Astrocyte (in vitro differentiated cells and primary cell): Measurements from ENCODE around the gene NSRP1. TPM values are rescaled to one million over a fixed set of nuclear protein-coding genes. Genes with fewer than 3 reads are reported as not detected.

Experiments used
- DNase-seq: peaks from one replicate; pipeline ENCODE4 v3.0.0-alpha.2; 2010; ENCODE audit warnings: low read depth
- FAIRE-seq: peaks from 2 replicates; lab custom pipeline; 2011; peaks lifted over from hg19 to GRCh38; lab: Jason Lieb, UNC
- H2AFZ ChIP-seq: 2 replicates; pipeline ENCODE4 v1.6.0; 2012; ENCODE audit warnings: low read depth, low read length, inconsistent platforms
- H3K27ac ChIP-seq: 2 replicates; pipeline ENCODE4 v1.5.1; 2011; ENCODE audit warnings: low read depth, low read length, inconsistent platforms
- H3K27me3 ChIP-seq: 2 replicates; pipeline ENCODE4 v1.6.0; 2011; ENCODE audit warnings: low read length, inconsistent platforms; ENCODE audit not compliant: insufficient read depth
- H3K36me3 ChIP-seq: 2 replicates; pipeline ENCODE4 v1.5.1; 2011; ENCODE audit warnings: low read length, inconsistent platforms; ENCODE audit not compliant: insufficient read depth
- H3K4me1 ChIP-seq: 2 replicates; pipeline ENCODE4 v1.5.1; 2011; ENCODE audit warnings: low read length, inconsistent platforms; ENCODE audit not compliant: insufficient read depth
- H3K4me2 ChIP-seq: 2 replicates; pipeline ENCODE4 v1.6.0; 2012; ENCODE audit warnings: low read length, inconsistent platforms
- H3K4me3 ChIP-seq: 2 replicates; pipeline ENCODE4 v1.5.1; 2011; ENCODE audit warnings: low read depth, mild to moderate bottlenecking, low read length, inconsistent platforms; ENCODE audit not compliant: insufficient read depth
- H3K79me2 ChIP-seq: 2 replicates; pipeline ENCODE4 v1.6.0; 2012; ENCODE audit warnings: mild to moderate bottlenecking, low read length, inconsistent platforms; ENCODE audit not compliant: insufficient read depth
- H3K9ac ChIP-seq: 2 replicates; pipeline ENCODE4 v1.6.0; 2012; ENCODE audit warnings: mild to moderate bottlenecking, low read length, inconsistent platforms
- H3K9me3 ChIP-seq: 2 replicates; pipeline ENCODE4 v1.5.1; 2012; ENCODE audit warnings: low read depth, mild to moderate bottlenecking, low read length, inconsistent platforms; ENCODE audit not compliant: insufficient read depth
- H4K20me1 ChIP-seq: 2 replicates; pipeline ENCODE4 v1.6.0; 2012; ENCODE audit warnings: low read length, inconsistent platforms; ENCODE audit not compliant: insufficient read depth
- H3K27ac Mint-ChIP-seq: one replicate; pipeline ENCODE4 v1.8.0; 2021; ENCODE audit warnings: mild to moderate bottlenecking, mixed read lengths; ENCODE audit not compliant: unreplicated experiment
- H3K27me3 Mint-ChIP-seq: one replicate; pipeline ENCODE4 v1.8.0; 2021; ENCODE audit warnings: low read depth, mixed read lengths; ENCODE audit not compliant: unreplicated experiment
- H3K36me3 Mint-ChIP-seq: one replicate; pipeline ENCODE4 v1.8.0; 2021; ENCODE audit warnings: low read depth, mixed read lengths; ENCODE audit not compliant: unreplicated experiment
- H3K4me1 Mint-ChIP-seq: one replicate; pipeline ENCODE4 v1.8.0; 2021; ENCODE audit warnings: low read depth, mixed read lengths; ENCODE audit not compliant: unreplicated experiment
- H3K4me3 Mint-ChIP-seq: one replicate; pipeline ENCODE4 v1.8.0; 2021; ENCODE audit warnings: mild to moderate bottlenecking, moderate library complexity, mixed read lengths; ENCODE audit not compliant: unreplicated experiment
- H3K9me3 Mint-ChIP-seq: one replicate; pipeline ENCODE4 v1.8.0; 2021; ENCODE audit warnings: mild to moderate bottlenecking, mixed read lengths; ENCODE audit not compliant: unreplicated experiment
- CTCF ChIP-seq: IDR thresholded peaks from 2 replicates; pipeline ENCODE4 v1.5.1; 2011; ENCODE audit warnings: low read depth, mild to moderate bottlenecking, inconsistent platforms, low read length, moderate library complexity; ENCODE audit not compliant: insufficient read depth
- EZH2 ChIP-seq: IDR thresholded peaks from 2 replicates; pipeline ENCODE4 v1.6.1; 2012; ENCODE audit warnings: mild to moderate bottlenecking, low read length, inconsistent platforms; ENCODE audit not compliant: insufficient read depth
- total RNA-seq: library from RNA; stranded (reverse); gene quantifications from 2 replicates; pipeline ENCODE4 v1.2.1, GENCODE V29; 2021

Gene NSRP1
- total RNA-seq, 1 donor from 2014 or later = 17.7 TPM

DNA sequence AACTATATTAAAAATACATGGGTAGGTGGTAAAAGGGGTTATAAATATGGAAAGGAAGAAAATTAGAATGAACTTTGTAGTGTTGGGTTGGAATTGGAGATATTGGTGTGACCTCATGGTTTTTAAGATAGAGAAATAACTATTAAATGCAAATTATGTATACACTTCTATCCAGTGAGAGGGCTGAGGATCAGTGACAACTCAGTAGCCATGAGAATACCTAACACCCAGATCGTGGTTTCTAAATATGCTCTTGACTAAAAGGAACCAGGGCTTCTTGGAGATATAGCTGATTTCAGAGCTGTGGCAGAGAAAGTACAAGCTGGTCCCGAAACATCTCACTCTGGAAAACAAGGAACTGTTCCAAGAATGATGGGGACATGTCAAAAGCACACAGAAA, 74.5 kb downstream of the NSRP1 start:
- no peak overlapping the region for H3K4me3 ChIP-seq
- H3K36me3 ChIP-seq = no peaks in the 10 kb centered on the region
- no peak overlapping the region for H3K27ac Mint-ChIP-seq
- no peak for DNase-seq
- no peaks in the 10 kb centered on the region for H3K27me3 Mint-ChIP-seq
- no peaks in the 10 kb centered on the region for H3K79me2 ChIP-seq
- H3K4me1 ChIP-seq = no peaks in the 10 kb centered on the region
- peaks cover 2% of the 10 kb centered on the region for H3K36me3 Mint-ChIP-seq
- no peak overlapping the region for H3K9ac ChIP-seq
- no peak overlapping the region for H3K27ac ChIP-seq
- H3K9me3 ChIP-seq = no peaks in the 10 kb centered on the region
- H3K4me2 ChIP-seq = no peak overlapping the region
- H4K20me1 ChIP-seq = no peaks in the 10 kb centered on the region
- H3K9me3 Mint-ChIP-seq = no peaks in the 10 kb centered on the region
- no peak overlapping the region for H3K4me3 Mint-ChIP-seq
- no peak overlapping the region for H2AFZ ChIP-seq
- TF ChIP-seq CTCF = no peak
- TF ChIP-seq EZH2 = no peak
- no peaks in the 10 kb centered on the region for H3K27me3 ChIP-seq
- peaks cover 4% of the 10 kb centered on the region for H3K4me1 Mint-ChIP-seq
- FAIRE-seq = no peak

DNA sequence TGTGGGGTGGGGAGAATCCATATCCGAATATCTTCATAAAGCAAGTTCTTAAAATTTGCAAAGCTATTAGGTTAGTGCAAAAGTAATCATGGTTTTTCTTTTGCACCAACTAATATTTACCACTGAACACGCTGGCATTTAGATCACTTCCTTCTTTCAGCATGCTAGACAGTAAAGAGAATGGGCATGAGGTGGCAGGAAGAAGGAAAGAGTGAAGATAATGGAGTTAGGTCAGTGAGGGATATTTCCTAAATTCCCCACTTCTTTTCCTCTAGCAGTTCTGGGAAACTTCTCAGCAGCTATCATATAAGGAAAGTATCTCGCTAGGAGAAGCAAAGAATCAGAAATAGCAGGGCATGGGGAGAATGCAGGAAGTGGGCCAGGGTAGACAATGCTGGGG, 79.9 kb downstream of the NSRP1 start:
- no peaks in the 10 kb centered on the region for H3K4me1 ChIP-seq
- H2AFZ ChIP-seq = no peak overlapping the region
- H3K27ac ChIP-seq = no peak overlapping the region
- FAIRE-seq (no peak), DNase-seq (no peak)
- TF ChIP-seq EZH2 (no peak), CTCF (no peak)
- no peaks in the 10 kb centered on the region for H4K20me1 ChIP-seq
- H3K27me3 ChIP-seq = no peaks in the 10 kb centered on the region
- no peak overlapping the region for H3K4me2 ChIP-seq
- Mint-ChIP-seq H3K27me3 (peaks cover 2% of the 10 kb centered on the region), H3K9me3 (no peaks in the 10 kb centered on the region), H3K4me3 (no peak overlapping the region), H3K4me1 (peaks cover 5% of the 10 kb centered on the region), H3K36me3 (no peaks in the 10 kb centered on the region), H3K27ac (no peak overlapping the region)
- H3K9me3 ChIP-seq = no peaks in the 10 kb centered on the region
- no peaks in the 10 kb centered on the region for H3K36me3 ChIP-seq
- no peaks in the 10 kb centered on the region for H3K79me2 ChIP-seq
- H3K9ac ChIP-seq = no peak overlapping the region
- H3K4me3 ChIP-seq = no peak overlapping the region

DNA sequence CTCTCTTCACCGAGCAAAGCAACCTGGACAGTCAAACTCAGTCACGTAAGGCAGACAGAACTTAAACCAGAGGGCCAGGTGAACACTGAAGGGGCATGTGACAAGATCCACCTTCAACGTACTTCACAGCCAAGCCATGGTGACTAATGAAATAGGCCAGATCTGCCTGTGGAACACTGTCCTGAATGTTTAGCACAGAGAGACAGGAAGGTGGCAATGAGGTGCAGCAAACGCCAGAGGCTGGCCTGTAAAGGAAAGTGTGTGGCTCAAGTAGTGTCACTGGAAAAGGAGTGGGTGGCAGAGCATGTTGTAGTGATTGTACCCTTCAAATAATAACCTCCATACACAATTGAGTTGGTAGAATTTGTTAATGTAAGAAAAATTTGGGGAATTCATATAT, 80.8 kb downstream of the NSRP1 start:
- Histone ChIP-seq H2AFZ (no peak overlapping the region), H3K36me3 (no peaks in the 10 kb centered on the region), H3K4me2 (no peak overlapping the region), H3K79me2 (no peaks in the 10 kb centered on the region), H3K27me3 (no peaks in the 10 kb centered on the region), H3K4me3 (no peak overlapping the region), H3K4me1 (no peaks in the 10 kb centered on the region), H3K9me3 (no peaks in the 10 kb centered on the region), H4K20me1 (no peaks in the 10 kb centered on the region), H3K9ac (no peak overlapping the region), H3K27ac (no peak overlapping the region)
- DNase-seq (no peak), FAIRE-seq (no peak)
- Mint-ChIP-seq H3K4me1 (peaks cover 5% of the 10 kb centered on the region), H3K9me3 (no peaks in the 10 kb centered on the region), H3K27ac (no peak overlapping the region), H3K36me3 (no peaks in the 10 kb centered on the region), H3K4me3 (no peak overlapping the region), H3K27me3 (peaks cover 4% of the 10 kb centered on the region)
- TF ChIP-seq CTCF (no peak), EZH2 (no peak)
